ENCODE results near the gene PPIF. TPM values are rescaled to one million over a fixed set of nuclear protein-coding genes. Genes with fewer than 3 reads are reported as not detected.

Gene PPIF
- total and polyA plus RNA-seq, 4 donors = 21.7 to 96.8 (median 39.9) TPM

DNA sequence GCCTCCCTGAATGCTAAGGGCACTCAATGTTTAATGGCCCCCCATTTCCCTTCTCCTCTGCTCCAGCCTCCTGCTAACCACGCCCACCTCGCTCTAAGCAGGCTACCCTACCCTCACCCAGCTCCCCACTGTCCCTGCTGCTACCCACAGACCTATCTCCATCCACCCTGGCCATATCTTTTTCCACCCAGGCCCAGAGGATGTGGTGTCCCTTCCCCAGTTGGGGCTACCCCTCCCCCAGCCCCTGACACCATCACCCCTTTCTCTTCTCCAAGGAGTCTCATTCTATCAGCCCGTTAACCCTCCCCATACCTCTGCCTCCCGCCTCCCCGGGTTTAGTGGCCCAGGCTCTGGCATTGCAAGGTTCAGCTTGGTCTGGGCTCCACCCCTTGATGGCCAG is 28.9 kb upstream of the PPIF start:
- Histone ChIP-seq H3K4me3 (no peak overlapping the region), H3K36me3 (ENCODE audit: control insufficient read depth in 4 of 4, insufficient read depth in 4 of 4, low read length in 4 of 4) (peaks cover 0 to 14% (median 8%) of the 10 kb centered on the region in 4 donors), H3K9me3 (ENCODE audit: control insufficient read depth in 4 of 4, insufficient read depth in 3 of 4, low read length in 3 of 4) (peaks cover 0 to 2% (median 0%) of the 10 kb centered on the region in 4 donors), H3K9ac (ENCODE audit: insufficient read depth in 1 of 2, low read length in 2 of 2) (no peak overlapping the region), H3K27ac (ENCODE audit: low read depth in 1 of 2, low read length in 1 of 2) (no peak overlapping the region), H3K4me1 (ENCODE audit: control insufficient read depth in 5 of 5, insufficient read depth in 5 of 5, low read length in 5 of 5) (peaks cover 0 to 17% (median 3%) of the 10 kb centered on the region in 5 donors), H3K27me3 (ENCODE audit: control insufficient read depth in 3 of 3, insufficient read depth in 3 of 3, low read length in 2 of 3) (no peaks in the 10 kb centered on the region)
- no peak for ATAC-seq (ENCODE audit: insufficient read depth, low FRiP score)
- TF ChIP-seq, protein P1, sequence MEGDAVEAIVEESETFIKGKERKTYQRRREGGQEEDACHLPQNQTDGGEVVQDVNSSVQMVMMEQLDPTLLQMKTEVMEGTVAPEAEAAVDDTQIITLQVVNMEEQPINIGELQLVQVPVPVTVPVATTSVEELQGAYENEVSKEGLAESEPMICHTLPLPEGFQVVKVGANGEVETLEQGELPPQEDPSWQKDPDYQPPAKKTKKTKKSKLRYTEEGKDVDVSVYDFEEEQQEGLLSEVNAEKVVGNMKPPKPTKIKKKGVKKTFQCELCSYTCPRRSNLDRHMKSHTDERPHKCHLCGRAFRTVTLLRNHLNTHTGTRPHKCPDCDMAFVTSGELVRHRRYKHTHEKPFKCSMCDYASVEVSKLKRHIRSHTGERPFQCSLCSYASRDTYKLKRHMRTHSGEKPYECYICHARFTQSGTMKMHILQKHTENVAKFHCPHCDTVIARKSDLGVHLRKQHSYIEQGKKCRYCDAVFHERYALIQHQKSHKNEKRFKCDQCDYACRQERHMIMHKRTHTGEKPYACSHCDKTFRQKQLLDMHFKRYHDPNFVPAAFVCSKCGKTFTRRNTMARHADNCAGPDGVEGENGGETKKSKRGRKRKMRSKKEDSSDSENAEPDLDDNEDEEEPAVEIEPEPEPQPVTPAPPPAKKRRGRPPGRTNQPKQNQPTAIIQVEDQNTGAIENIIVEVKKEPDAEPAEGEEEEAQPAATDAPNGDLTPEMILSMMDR (IDR thresholded peaks at IDR 0.05; ENCODE audit: control extremely low read depth, extremely low read depth) = no peak
- DNase-seq = no peak
- WGBS, 2 donors = 78 to 92% methylated on average over 5 of the region's 5 CpGs

DNA sequence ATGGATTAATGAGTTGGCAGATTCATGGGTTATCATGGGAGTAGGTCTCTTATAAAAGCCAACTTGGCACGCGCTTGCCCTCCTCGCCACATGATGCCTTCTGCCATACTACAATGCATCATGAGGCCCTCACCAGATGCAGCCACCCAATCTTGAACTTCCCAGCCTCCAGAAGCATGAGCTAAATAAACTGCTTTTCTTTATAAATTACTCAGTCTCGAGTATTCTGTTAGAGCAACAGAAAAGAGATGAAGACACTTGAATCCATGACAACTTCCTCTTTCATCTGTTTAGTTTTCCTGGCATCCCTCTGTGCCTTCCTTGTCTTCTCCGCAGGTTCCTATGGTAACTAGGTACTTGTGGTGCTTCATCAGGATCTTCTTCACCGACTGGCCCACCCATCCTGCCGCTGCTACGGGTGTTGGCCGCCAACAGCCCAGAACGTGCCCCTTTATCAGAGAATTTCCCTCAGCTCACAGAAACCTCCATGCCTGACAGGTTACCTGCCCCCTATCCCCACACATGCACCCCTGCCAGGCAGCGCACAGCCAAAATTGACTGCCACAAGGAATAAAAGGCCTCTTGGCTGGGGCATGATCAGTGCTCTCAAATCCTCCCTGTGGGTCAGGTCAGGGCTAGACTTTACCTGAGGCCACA is 28.0 kb upstream of the PPIF start:
- Histone ChIP-seq H3K36me3 (ENCODE audit: control insufficient read depth in 4 of 4, insufficient read depth in 4 of 4, low read length in 4 of 4) (peaks cover 0 to 8% (median 5%) of the 10 kb centered on the region in 4 donors), H3K4me3 (no peak overlapping the region), H3K4me1 (ENCODE audit: control insufficient read depth in 5 of 5, insufficient read depth in 5 of 5, low read length in 5 of 5) (peaks cover 0 to 17% (median 3%) of the 10 kb centered on the region in 5 donors), H3K9ac (ENCODE audit: insufficient read depth in 1 of 2, low read length in 2 of 2) (no peak overlapping the region), H3K27ac (ENCODE audit: low read depth in 1 of 2, low read length in 1 of 2) (no peak overlapping the region), H3K27me3 (ENCODE audit: control insufficient read depth in 3 of 3, insufficient read depth in 3 of 3, low read length in 2 of 3) (no peaks in the 10 kb centered on the region), H3K9me3 (ENCODE audit: control insufficient read depth in 4 of 4, insufficient read depth in 3 of 4, low read length in 3 of 4) (peaks cover 0 to 2% (median 0%) of the 10 kb centered on the region in 4 donors)
- WGBS, 2 donors = 79 to 85% methylated on average over 11 of the region's 11 CpGs
- TF ChIP-seq, protein P1 (IDR thresholded peaks at IDR 0.05; ENCODE audit: control extremely low read depth, extremely low read depth) = no peak
- DNase-seq (no peak), ATAC-seq (ENCODE audit: insufficient read depth, low FRiP score) (no peak)

DNA sequence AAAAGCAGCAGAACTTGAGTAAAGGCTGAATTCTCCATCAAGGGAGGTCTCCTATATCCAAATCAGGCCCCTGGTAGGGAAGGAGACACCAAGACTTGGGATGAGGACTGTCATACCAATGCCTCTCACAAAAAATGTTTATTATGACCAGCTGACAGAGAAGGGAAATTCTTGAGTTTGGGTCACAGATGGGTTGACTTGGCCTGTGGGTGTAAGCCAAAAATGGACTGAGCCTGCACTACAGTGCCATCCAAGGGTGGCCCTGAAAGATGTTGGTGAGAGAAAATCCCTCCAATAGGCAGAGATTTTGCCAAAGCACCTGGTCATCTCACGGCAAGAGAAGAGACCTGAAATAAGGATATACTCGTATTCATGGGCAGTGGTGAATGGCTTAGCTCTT is 27.0 kb upstream of the PPIF start:
- ATAC-seq (ENCODE audit: insufficient read depth, low FRiP score) (no peak), DNase-seq (no peak)
- 96 to 97% methylated on average over 2 of the region's 2 CpGs for WGBS, 2 donors
- Histone ChIP-seq H3K9me3 (ENCODE audit: control insufficient read depth in 4 of 4, insufficient read depth in 3 of 4, low read length in 3 of 4) (peaks cover 0 to 2% (median 0%) of the 10 kb centered on the region in 4 donors), H3K9ac (ENCODE audit: insufficient read depth in 1 of 2, low read length in 2 of 2) (no peak overlapping the region), H3K27ac (ENCODE audit: low read depth in 1 of 2, low read length in 1 of 2) (no peak overlapping the region), H3K36me3 (ENCODE audit: control insufficient read depth in 4 of 4, insufficient read depth in 4 of 4, low read length in 4 of 4) (peaks cover 0 to 3% (median 2%) of the 10 kb centered on the region in 4 donors), H3K4me1 (ENCODE audit: control insufficient read depth in 5 of 5, insufficient read depth in 5 of 5, low read length in 5 of 5) (peaks cover 0 to 17% (median 3%) of the 10 kb centered on the region in 5 donors), H3K4me3 (no peak overlapping the region), H3K27me3 (ENCODE audit: control insufficient read depth in 3 of 3, insufficient read depth in 3 of 3, low read length in 2 of 3) (no peaks in the 10 kb centered on the region)
- TF ChIP-seq, protein P1 (IDR thresholded peaks at IDR 0.05; ENCODE audit: control extremely low read depth, extremely low read depth) = no peak

Measured in lung (tissue), 12 donors.